GM20000 (cell line): Measurements from ENCODE around the gene CFAP47.
"Not testable (repeated sequence)": the region's sequence is repeated elsewhere in the genome, so short reads cannot be mapped to it uniquely, and the experiment has no call there.

ENCODE experiments used
- DNase-seq: peaks from one replicate; pipeline ENCODE4 v3.0.0; 2012; ENCODE audit warnings: low spot score
- TF ChIP-seq, protein P1 (sequence below): IDR thresholded peaks from 2 replicates; pipeline ENCODE4 v1.5.1; 2012; ENCODE audit warnings: mild to moderate bottlenecking, control low read depth; ENCODE audit errors: extremely low read depth, missing control alignments

The CFAP47 gene

DNA sequence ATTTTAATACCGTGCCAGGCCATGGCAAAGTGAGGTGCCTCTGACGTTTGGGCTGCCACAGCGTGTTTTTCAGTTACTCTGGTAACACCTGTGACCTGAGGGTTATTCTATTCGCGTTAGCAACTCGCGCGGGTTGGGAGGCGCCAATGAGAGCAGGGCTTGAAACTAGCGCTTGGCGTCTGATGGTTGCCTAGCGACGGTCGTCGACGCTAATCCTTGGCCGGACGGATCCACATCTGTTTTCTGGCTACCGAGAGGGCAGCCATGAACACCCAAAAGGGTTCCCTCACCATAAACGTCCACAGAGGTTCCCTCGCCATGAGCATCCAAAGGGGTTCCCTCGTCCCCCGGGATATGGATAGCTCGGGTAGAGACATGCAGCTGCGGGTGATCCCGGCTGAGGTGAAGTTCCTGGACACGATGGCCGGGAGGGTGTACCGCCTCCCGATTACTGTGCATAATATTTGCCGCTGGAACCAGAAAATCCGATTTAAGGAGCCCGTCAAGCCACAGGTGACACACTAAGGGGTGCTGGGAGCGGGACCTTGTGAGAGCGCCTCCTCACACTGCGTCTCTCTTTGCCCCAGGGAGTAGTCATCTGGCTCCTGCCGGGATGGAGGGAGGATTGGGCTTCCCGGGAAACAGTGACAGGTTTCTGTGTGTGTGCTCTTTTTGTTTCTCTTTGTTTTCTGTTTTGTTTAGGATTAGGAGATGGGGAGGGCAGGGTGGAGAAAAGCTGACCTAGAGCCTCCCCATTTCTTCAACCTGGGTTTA is at the start of gene CFAP47:
TSS of gene CFAP47 (plus strand) at position 199 of the 774 bp plus-strand sequence. CDS start at position 265, 66 bp downstream.
- TF ChIP-seq, protein P1, sequence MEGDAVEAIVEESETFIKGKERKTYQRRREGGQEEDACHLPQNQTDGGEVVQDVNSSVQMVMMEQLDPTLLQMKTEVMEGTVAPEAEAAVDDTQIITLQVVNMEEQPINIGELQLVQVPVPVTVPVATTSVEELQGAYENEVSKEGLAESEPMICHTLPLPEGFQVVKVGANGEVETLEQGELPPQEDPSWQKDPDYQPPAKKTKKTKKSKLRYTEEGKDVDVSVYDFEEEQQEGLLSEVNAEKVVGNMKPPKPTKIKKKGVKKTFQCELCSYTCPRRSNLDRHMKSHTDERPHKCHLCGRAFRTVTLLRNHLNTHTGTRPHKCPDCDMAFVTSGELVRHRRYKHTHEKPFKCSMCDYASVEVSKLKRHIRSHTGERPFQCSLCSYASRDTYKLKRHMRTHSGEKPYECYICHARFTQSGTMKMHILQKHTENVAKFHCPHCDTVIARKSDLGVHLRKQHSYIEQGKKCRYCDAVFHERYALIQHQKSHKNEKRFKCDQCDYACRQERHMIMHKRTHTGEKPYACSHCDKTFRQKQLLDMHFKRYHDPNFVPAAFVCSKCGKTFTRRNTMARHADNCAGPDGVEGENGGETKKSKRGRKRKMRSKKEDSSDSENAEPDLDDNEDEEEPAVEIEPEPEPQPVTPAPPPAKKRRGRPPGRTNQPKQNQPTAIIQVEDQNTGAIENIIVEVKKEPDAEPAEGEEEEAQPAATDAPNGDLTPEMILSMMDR = no peak

DNA sequence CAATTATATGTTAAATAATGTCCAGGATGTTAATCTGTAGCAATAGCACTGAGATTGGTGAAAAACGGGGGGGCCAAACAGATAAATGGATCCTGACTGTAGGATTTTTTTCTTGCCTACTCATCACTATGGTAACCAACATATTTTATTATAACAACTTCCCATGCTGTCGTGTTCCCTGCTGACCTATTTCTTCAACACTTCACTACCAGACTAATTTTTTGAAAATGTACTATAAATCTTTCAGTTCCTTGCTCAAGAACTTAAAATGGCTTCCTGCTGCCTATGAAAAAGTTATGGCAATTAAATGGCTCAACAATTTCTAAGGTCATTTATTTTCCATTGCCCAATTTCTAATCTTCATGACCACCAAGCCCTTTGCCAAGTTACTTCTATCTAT is 38.9 kb upstream of the CFAP47 start:
- TF ChIP-seq, protein P1 = no peak
- DNase-seq = no peak

More for the DNA sequence above, at the start of gene CFAP47:
- no peak for DNase-seq

GRCh38 chrX:35886135-35886534 is 33.4 kb upstream of the CFAP47 start:
- no peak for DNase-seq
- TF ChIP-seq, protein P1 = no peak

- DNase-seq = peak; percentile 5
- TF ChIP-seq, protein P1 = no peak
Measured at GRCh38 chrX:35890699-35891098, 28.8 kb upstream of the CFAP47 start.

DNA sequence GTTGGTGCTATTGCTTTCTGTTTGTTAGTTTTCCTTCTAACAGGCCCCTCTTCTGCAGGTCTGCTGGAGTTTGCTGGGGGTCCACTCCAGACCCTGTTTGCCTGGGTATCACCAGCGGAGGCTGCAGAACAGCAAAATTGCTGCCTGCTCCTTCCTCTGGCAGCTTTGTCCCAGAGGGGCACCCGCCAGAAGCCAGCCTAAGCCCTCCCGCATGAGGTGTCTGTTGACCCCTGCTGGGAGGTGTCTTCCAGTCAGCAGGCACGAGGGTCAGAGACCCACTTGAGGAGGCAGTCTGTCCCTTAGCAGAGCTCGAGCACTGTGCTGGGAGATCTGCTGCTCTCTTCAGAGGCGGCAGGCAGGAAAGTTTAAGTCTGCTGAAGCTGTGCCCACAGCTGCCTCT is 67.3 kb downstream of the CFAP47 start:
- DNase-seq = not testable (repeated sequence)

DNA sequence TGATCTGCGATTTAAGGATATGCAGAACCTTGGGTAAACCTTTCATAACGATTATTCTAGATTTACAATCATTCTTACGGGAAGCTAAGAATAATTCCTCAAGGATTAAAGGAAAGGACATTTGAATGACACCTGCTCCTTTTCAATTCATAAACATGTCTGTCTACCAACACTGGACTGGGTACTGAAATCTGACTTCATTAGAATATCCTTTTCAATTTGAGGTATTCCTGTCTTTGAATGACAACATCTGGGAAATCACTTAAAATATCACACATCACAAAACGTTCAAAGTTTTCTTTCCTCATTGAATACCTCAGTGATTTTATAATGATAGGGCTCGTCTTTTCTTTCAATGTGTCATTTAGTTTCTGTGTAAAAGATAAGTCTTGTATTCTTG is 87.7 kb downstream of the CFAP47 start:
- TF ChIP-seq, protein P1 = no peak
- DNase-seq = no peak

DNA sequence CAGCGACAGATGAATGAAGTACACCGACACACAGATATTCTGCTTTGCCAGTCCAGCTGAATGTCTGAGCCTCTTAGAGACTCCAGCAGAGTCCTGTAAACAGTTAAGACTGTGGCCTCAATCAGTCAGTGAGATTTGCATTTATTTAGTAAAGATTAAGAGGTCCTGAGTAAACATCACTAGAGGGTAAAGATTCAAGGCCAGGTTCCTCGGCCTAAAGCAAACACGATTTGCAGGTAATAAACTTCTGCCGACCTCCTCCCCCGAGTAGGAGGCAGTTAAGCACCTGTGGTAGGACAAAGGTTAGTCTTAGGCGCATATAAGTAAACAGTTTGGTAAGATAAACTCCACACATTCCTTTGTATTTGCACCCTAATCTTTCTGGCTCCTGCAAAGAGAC is 99.6 kb downstream of the CFAP47 start:
- no peak for DNase-seq
- TF ChIP-seq, protein P1 = no peak

- DNase-seq = no peak
- TF ChIP-seq, protein P1 = no peak
Measured at GRCh38 chrX:36035550-36035949, 116.0 kb downstream of the CFAP47 start.
